ENCODE measurements around the gene RECQL.

The RECQL gene

DNA sequence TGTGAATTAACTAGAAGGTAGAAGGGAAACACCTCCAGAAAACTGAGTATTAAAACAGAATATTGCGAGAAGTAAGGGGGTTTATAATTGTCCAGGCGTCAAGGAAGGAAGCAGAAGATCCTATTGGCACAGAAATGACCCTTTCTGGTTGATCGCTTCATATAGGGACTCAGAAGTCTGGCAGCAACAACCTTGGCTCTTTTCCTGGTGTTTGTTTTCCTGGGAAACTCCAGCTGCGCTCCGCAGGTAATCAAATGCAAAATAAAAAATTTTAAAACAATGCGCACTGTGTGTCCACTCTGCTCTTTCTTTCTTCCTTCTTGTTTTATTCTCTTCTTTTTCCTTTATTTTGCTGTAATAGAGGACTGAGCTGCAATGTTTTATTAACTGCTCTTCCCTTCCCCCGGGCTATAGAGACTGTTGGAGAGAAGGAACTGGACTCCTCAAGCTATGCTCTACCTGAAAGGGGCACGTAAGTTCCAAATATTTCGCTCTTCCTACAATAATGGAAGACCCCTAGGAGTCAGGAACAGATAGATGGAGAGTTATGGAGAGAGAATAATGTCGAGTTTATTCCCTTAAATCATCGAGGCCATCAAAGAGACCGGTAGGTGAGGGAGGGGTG lies 25.4 kb upstream of the RECQL start:
- peaks cover 32% of the 10 kb centered on the region for H3K27me3 ChIP-seq (ENCODE audit: low read depth)
- H3K9me3 ChIP-seq: peaks cover 2% of the 10 kb centered on the region
- DNase-seq (ENCODE audit: low spot score in 2 of 2): no peak
- 0 out of 2 replicates have a peak, but pooled peaks cover 3% of the 10 kb centered on the region for H3K36me3 ChIP-seq (replicated peaks)
- in situ Hi-C loops (cut with MboI; ENCODE audit: low sequenced_read_pairs): no loop called here
- peak overlapping the region; percentile 48 for H3K4me3 ChIP-seq
- H3K4me1 ChIP-seq: peaks cover 2% of the 10 kb centered on the region; the same call in 1 of the 2 replicates

DNA sequence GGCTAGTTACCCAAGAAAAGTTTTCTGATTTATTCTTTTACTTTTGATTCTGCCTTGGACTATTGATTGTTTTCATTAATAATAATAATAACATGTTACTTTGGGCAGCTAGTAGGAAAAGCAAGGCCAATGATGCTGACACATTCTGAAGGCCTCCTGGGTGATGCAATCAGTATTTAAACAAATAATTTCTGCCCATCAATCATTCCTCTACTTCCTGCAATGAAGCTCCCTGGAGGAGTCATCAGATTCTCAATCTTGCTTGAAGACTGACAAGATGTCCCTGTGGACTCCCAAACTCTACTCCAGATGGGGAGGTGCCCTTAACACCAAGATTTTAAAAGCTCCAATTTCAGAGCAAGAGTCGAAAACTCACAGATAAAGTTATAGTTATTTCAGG lies 24.6 kb upstream of the RECQL start, which contains the start of gene SPX:
TSS of gene SPX (plus strand) at position 244 of the 400 bp plus-strand sequence. CDS start 177 bp downstream, outside the sequence.
- in situ Hi-C loops (cut with MboI; ENCODE audit: low sequenced_read_pairs): no loop called here
- Histone ChIP-seq H3K4me3 (peak within 1 kb of the TSS; percentile 48), H3K9me3 (peaks cover 2% of the 10 kb centered on the region), H3K36me3 (replicated peaks) (0 out of 2 replicates have a peak, but pooled peaks cover 3% of the 10 kb centered on the region), H3K4me1 (peaks cover 2% of the 10 kb centered on the region; the same call in 1 of the 2 replicates), H3K27me3 (ENCODE audit: low read depth) (peaks cover 27% of the 10 kb centered on the region)
- no peak for DNase-seq (ENCODE audit: low spot score in 2 of 2)

DNA sequence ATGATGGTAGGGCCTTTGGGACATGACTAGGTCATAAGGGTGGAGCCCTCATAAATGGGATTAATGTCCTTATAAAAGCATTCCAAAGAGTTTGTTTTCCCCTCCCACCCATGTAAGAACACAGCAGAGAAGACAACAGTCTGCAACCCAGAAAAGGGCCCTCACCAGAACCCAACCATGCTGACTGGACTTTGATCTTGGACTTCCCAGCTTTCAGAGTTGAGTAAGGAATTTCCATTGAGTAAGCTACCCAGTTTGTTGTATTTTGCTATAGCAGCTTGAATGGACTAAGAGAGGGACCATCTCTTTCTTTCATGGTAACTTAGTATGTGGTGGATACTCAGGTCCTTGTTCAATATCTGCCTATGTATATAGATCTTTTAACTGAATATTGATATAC lies 21.7 kb upstream of the RECQL start:
- in situ Hi-C loops (cut with MboI; ENCODE audit: low sequenced_read_pairs): no loop called here
- H3K9me3 ChIP-seq: peaks cover 2% of the 10 kb centered on the region
- DNase-seq (ENCODE audit: low spot score in 2 of 2): no peak
- no peak overlapping the region for H3K4me3 ChIP-seq
- peaks cover 8% of the 10 kb centered on the region; the same call in 1 of the 2 replicates for H3K27me3 ChIP-seq (ENCODE audit: low read depth)
- H3K4me1 ChIP-seq: peaks cover 2% of the 10 kb centered on the region; the same call in 1 of the 2 replicates
- 0 out of 2 replicates have a peak, but pooled peaks cover under 1% of the 10 kb centered on the region for H3K36me3 ChIP-seq (replicated peaks)

DNA sequence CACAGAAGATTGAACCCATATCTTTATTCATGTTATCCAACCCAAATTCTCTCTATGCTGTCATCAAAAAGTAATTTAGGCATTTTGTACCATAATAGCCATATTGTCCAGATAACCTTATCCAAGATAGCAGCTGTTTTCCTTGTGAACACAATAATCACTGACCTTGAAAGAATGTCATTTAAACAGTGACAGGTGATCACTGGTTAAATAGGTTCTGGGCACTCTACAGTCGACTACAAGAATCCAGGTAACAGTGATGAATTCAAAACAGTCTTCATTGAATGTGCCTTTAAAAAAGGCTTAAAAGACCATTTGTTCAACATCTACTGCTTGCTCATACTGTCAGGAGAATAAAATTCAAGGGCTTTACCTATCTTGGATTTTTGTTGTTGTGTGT lies 20.1 kb upstream of the RECQL start:
- in situ Hi-C loops (cut with MboI; ENCODE audit: low sequenced_read_pairs): no loop called here
- H3K4me3 ChIP-seq: no peak overlapping the region
- peaks cover 2% of the 10 kb centered on the region for H3K9me3 ChIP-seq
- DNase-seq (ENCODE audit: low spot score in 2 of 2): no peak
- 0 out of 2 replicates have a peak, but pooled peaks cover 1% of the 10 kb centered on the region for H3K27me3 ChIP-seq (ENCODE audit: low read depth)
- no peaks in the 10 kb centered on the region for H3K36me3 ChIP-seq (replicated peaks)
- no peaks in the 10 kb centered on the region for H3K4me1 ChIP-seq

DNA sequence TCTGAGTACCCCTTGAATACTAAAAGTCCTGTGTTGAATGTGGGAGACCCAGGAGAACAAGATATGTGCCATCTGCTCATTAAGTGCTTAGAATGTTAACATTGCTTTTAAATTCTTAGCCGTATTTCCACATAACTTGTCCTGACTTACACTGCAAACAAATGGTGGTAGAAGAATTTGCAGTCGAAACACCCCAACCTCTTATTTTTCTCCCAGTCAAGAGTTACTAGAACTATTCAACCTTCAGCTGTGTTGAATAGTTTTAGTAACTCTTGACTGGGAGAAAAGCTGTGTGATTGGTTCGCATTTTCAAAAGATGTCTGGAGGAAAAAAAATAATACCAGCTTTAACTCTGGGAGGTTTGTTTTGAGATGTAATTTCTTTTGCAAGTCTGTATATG lies 17.0 kb upstream of the RECQL start:
- DNase-seq (ENCODE audit: low spot score in 2 of 2): no peak
- no peaks in the 10 kb centered on the region for H3K4me1 ChIP-seq
- no peaks in the 10 kb centered on the region for H3K9me3 ChIP-seq
- in situ Hi-C loops (cut with MboI; ENCODE audit: low sequenced_read_pairs): no loop called here
- no peaks in the 10 kb centered on the region for H3K27me3 ChIP-seq (ENCODE audit: low read depth)
- no peak overlapping the region for H3K4me3 ChIP-seq
- H3K36me3 ChIP-seq (replicated peaks): peaks cover 7% of the 10 kb centered on the region; the same call in 1 of the 2 replicates

DNA sequence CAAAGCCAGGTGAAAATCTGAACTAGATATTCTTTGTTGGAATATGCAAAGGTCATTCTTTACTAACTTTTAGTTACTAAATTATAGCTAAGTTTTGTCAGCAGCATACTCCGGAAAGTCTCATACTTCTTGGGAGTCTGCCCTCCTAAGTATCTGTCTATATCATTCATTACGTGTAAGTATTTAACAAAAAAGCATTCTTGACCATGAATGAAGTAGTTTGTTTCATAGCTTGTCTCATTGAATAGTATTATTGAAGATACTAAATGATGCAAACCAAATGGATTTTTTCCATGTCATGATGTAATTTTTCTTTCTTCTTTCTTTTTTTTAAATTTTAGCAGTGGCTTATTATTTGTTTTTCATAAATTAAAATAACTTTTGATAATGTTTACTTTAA lies 14.8 kb upstream of the RECQL start:
- in situ Hi-C loops (cut with MboI; ENCODE audit: low sequenced_read_pairs): no loop called here
- H3K4me3 ChIP-seq: no peak overlapping the region
- H3K4me1 ChIP-seq: no peaks in the 10 kb centered on the region
- peaks cover 7% of the 10 kb centered on the region; the same call in 1 of the 2 replicates for H3K36me3 ChIP-seq (replicated peaks)
- DNase-seq (ENCODE audit: low spot score in 2 of 2): no peak
- H3K9me3 ChIP-seq: no peaks in the 10 kb centered on the region
- H3K27me3 ChIP-seq (ENCODE audit: low read depth): no peaks in the 10 kb centered on the region

DNA sequence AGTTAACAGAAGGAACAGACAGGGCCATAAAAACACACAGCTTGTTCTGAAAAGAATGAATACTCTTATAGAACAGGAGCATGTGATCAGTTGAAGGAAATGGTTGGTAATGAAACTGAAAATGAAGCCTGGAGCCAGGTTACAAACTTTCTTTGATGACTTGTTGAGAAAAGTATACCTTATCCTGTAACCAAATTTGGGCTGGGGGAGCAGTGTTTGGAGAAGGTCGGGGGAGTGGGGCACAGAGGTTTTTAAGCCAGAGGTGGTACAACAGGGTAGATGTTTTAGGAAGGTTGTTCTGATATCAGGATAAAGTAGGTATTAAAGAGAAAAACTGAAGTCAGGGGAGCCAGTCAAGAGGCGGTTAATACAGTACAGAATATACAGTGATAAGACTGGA lies 8.3 kb upstream of the RECQL start:
- in situ Hi-C loops (cut with MboI; ENCODE audit: low sequenced_read_pairs): loop anchor here (10.0 kb wide), 1 partner anchor 145 kb away; the partner anchor contains the start of gene LDHB
- Histone ChIP-seq H3K4me3 (no peak overlapping the region), H3K9me3 (no peaks in the 10 kb centered on the region), H3K27me3 (ENCODE audit: low read depth) (no peaks in the 10 kb centered on the region), H3K4me1 (no peaks in the 10 kb centered on the region), H3K36me3 (replicated peaks) (peaks cover 18% of the 10 kb centered on the region)
- DNase-seq (ENCODE audit: low spot score in 2 of 2): no peak

DNA sequence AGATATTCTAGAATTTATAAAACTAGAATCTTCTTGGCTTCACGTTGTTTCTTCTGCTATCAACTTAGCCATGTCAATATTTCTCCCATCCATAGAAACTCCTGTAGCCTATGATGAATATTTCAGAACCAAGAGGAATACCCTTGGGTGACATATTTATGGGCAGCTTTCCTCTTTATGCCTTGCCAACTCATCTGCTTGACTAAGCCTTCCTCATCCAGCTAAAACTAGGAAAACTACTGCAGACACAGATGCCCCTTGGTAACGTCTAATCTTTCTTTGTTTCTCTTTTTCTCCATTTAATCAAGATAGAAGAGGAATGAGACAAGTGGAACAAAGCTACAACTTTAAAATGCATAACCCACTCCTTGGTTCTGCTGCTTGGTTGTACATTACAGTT lies 6.4 kb upstream of the RECQL start:
- in situ Hi-C loops (cut with MboI; ENCODE audit: low sequenced_read_pairs): loop anchor here (10.0 kb wide), 1 partner anchor 147 kb away; the partner anchor contains the start of gene LDHB
- Histone ChIP-seq H3K4me1 (peaks cover 5% of the 10 kb centered on the region; the same call in 1 of the 2 replicates), H3K4me3 (no peak overlapping the region), H3K36me3 (replicated peaks) (peaks cover 18% of the 10 kb centered on the region), H3K27me3 (ENCODE audit: low read depth) (no peaks in the 10 kb centered on the region), H3K9me3 (no peaks in the 10 kb centered on the region)
- no peak for DNase-seq (ENCODE audit: low spot score in 2 of 2)

DNA sequence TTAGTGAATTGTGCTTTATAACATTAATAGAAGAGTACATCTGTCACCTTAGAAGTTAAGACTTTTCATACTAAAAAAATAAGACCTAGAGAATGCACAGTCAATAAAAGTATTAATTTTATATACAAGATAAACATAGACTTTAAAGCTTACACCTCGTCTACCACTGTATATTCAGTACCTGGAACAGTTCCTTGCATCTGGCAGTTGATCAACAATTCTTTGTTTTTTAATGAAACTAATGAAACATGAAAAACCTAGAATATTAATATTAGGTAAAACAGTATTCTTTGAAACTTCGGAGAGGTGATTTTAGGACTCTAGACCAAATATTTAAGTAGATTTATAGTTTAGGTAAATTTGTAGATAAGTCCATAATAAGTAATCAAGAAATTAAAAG lies 4.5 kb upstream of the RECQL start:
- Histone ChIP-seq H3K36me3 (replicated peaks) (peaks cover 18% of the 10 kb centered on the region), H3K4me1 (peaks cover 9% of the 10 kb centered on the region), H3K27me3 (ENCODE audit: low read depth) (no peaks in the 10 kb centered on the region), H3K4me3 (no peak overlapping the region), H3K9me3 (no peaks in the 10 kb centered on the region)
- in situ Hi-C loops (cut with MboI; ENCODE audit: low sequenced_read_pairs): loop anchor here (10.0 kb wide), 1 partner anchor 149 kb away; the partner anchor contains the start of gene LDHB
- DNase-seq (ENCODE audit: low spot score in 2 of 2): no peak

DNA sequence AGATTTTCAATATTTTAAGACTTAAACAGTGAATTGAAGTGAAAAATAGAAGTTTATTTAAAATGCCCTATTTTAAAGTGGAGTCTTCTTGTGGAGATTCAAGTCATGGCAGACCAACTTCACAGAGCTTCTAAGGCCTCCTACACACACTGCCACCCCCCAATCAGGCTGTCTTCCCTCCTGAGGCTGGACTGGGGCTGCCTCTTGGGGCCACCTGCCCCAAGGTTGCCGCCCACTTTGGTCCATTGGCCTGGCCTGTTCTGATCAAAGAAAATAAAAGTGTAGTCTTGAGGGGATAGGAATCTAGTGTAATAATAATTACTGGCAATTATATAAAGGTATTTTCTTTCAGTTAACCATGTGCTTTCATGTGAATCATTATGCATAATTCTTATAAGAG lies 1.4 kb upstream of the RECQL start:
- DNase-seq (ENCODE audit: low spot score in 2 of 2): peak in 1 of 2 experiments; percentile 10
- peak overlapping the region; percentile 90 for H3K4me3 ChIP-seq
- in situ Hi-C loops (cut with MboI; ENCODE audit: low sequenced_read_pairs): loop anchor here (10.0 kb wide), 1 partner anchor 152 kb away; the partner anchor contains the start of gene LDHB
- peaks cover 17% of the 10 kb centered on the region for H3K4me1 ChIP-seq
- H3K9me3 ChIP-seq: no peaks in the 10 kb centered on the region
- H3K36me3 ChIP-seq (replicated peaks): peaks cover 11% of the 10 kb centered on the region
- H3K27me3 ChIP-seq (ENCODE audit: low read depth): no peaks in the 10 kb centered on the region

DNA sequence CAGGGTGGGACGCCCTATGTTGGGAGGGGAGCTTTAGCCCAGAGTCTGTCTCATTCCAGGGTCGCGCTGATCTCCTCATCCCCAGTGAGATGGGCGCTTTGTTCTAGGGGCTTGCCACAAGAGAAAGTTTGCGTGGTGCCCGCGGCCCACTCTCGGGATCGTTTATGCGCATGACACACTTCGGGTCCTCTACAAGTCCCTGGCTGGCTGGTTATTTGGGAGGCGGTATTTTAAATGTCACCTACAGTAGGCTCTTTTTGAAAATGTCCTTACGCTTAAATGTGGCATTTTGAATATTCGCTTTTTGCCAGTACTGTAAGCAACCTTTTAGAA lies 695 bp upstream of the RECQL start:
- H3K36me3 ChIP-seq (replicated peaks): peaks cover 15% of the 10 kb centered on the region
- no peaks in the 10 kb centered on the region for H3K9me3 ChIP-seq
- no peaks in the 10 kb centered on the region for H3K27me3 ChIP-seq (ENCODE audit: low read depth)
- DNase-seq (ENCODE audit: low spot score in 2 of 2): peak in 1 of 2 experiments; percentile 16
- H3K4me3 ChIP-seq: peak overlapping the region; percentile 90
- in situ Hi-C loops (cut with MboI; ENCODE audit: low sequenced_read_pairs): loop anchor here (10.0 kb wide), 1 partner anchor 153 kb away; the partner anchor contains the start of gene LDHB
- H3K4me1 ChIP-seq: peaks cover 17% of the 10 kb centered on the region

DNA sequence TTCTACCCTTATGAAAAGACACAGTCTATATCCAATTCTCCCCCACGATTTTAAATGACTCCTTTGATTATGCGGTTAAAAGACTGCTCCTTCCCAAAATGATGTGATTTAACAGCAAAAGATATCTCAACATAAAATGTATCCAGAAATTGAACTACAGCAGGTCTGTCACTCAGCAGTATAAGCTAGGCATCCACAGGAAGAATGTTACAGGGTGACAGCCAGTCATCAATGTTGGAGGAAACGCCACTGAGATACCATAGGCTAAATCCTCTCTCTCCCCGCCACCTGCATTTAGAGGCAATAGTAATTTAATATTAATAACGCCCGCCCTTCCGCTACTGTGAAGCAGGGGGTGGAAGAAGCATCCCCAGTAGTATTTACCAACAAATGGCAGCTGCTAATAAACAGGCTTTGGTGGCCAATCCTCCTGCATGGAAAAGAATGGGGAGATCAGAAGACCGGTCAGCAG lies 613 bp downstream of the RECQL start:
- H3K27me3 ChIP-seq (ENCODE audit: low read depth): no peaks in the 10 kb centered on the region
- in situ Hi-C loops (cut with MboI; ENCODE audit: low sequenced_read_pairs): loop anchor here (10.0 kb wide), 1 partner anchor 154 kb away; the partner anchor contains the start of gene LDHB
- peaks cover 24% of the 10 kb centered on the region for H3K36me3 ChIP-seq (replicated peaks)
- no peak for DNase-seq (ENCODE audit: low spot score in 2 of 2)
- peaks cover 17% of the 10 kb centered on the region for H3K4me1 ChIP-seq
- no peaks in the 10 kb centered on the region for H3K9me3 ChIP-seq
- H3K4me3 ChIP-seq: peak overlapping the region; percentile 90

DNA sequence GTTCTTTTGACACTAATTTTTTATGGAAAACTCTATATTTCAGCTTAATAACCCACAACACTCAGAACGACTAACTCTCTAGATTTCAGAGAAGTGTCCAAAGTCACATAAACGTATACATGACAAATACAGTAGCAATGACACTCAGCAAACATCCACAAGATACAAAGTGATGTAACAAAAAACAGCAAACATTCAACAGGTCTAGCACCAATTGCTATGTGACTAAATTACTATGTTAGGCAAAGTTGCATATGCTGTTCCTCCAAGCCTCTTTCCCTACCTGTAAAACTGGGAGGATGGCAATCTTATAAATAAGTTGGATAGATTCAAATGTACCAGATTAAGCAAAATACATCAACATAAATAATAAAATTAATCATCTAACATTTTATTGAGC lies 1.7 kb downstream of the RECQL start:
- H3K4me1 ChIP-seq: peaks cover 17% of the 10 kb centered on the region
- DNase-seq (ENCODE audit: low spot score in 2 of 2): no peak
- H3K27me3 ChIP-seq (ENCODE audit: low read depth): no peaks in the 10 kb centered on the region
- peaks cover 24% of the 10 kb centered on the region for H3K36me3 ChIP-seq (replicated peaks)
- in situ Hi-C loops (cut with MboI; ENCODE audit: low sequenced_read_pairs): loop anchor here (10.0 kb wide), 1 partner anchor 155 kb away; the partner anchor contains the start of gene LDHB
- no peaks in the 10 kb centered on the region for H3K9me3 ChIP-seq
- peak overlapping the region; percentile 90; the same call in 1 of the 2 replicates for H3K4me3 ChIP-seq

DNA sequence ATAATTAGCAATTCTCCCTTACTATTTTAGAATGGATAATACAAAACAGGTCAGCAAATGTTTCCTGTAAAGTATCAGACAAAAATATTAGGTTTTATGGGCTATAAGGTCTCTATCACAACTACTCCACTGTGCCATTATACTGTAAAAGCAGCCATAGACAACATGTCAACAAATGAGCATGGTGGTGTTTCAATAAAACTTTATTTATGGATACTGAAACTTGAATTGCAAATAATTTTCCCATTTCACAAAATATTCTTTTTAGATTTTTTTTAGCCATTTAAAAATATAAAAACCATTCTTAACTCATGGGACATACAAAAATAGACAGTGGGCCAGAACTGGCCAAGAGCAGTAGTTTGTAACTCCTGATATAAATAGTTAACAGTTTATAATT lies 15.4 kb downstream of the RECQL start:
- H3K36me3 ChIP-seq (replicated peaks): peaks cover 31% of the 10 kb centered on the region
- in situ Hi-C loops (cut with MboI; ENCODE audit: low sequenced_read_pairs): no loop called here
- no peak for DNase-seq (ENCODE audit: low spot score in 2 of 2)
- no peaks in the 10 kb centered on the region for H3K27me3 ChIP-seq (ENCODE audit: low read depth)
- H3K4me1 ChIP-seq: no peaks in the 10 kb centered on the region
- H3K9me3 ChIP-seq: no peaks in the 10 kb centered on the region
- H3K4me3 ChIP-seq: no peak overlapping the region
